ENCODE measurements around the gene ERVH48-1.
"Not testable (repeated sequence)": the region's sequence is repeated elsewhere in the genome, so short reads cannot be mapped to it uniquely, and the experiment has no call there.

ERVH48-1 gene

DNA sequence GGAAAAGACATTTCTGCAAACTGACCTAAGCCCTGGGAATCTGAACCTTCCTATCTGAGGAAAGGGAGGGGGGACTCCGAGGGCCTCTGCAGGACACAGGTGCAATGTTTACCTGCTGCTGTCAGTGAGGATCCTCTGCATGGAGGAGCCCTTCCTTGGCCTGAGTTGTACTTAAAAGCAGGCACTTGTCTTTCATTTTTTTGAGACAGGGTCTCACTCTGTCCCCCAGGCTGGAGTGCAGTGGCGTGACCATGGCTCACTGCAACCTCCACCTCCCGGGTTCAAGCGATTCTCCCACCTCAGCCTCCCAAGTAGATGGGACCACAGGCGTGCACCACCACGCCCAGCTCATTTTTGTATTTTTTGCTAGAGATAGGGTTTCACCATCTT lies 13.2 kb upstream of the ERVH48-1 start:
- not testable (repeated sequence) for DNase-seq

DNA sequence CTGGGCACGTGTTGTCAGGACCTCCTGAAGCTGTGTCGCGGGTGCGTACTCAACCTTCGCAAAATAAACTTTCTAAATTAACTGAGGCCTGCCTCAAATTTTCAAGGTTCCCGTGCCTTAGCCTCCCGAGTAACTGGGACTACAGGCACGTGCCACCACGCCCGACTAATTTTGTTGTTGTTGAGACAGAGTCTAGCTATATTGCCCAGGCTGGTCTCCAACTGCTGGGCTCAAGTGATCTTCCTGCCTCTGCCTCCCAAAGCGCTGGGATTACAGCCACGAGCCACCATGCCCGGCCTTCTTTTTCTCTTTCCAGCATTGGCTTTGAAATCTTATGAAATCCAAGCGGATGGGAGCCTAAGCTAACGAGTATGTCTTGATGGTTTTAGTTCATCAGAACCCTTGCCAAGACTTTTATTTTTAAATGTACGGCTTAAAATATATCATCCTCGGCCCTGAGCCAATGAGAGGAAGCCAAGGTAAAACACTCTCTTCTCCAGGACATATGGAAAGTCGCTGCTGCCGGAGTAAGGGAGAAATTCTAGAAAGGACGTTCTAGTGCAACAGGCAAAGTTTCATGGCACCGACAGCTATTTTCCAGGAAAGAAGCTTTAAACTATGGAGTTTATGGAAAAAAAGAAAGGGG lies 12.7 kb upstream of the ERVH48-1 start:
- no peak for DNase-seq

DNA sequence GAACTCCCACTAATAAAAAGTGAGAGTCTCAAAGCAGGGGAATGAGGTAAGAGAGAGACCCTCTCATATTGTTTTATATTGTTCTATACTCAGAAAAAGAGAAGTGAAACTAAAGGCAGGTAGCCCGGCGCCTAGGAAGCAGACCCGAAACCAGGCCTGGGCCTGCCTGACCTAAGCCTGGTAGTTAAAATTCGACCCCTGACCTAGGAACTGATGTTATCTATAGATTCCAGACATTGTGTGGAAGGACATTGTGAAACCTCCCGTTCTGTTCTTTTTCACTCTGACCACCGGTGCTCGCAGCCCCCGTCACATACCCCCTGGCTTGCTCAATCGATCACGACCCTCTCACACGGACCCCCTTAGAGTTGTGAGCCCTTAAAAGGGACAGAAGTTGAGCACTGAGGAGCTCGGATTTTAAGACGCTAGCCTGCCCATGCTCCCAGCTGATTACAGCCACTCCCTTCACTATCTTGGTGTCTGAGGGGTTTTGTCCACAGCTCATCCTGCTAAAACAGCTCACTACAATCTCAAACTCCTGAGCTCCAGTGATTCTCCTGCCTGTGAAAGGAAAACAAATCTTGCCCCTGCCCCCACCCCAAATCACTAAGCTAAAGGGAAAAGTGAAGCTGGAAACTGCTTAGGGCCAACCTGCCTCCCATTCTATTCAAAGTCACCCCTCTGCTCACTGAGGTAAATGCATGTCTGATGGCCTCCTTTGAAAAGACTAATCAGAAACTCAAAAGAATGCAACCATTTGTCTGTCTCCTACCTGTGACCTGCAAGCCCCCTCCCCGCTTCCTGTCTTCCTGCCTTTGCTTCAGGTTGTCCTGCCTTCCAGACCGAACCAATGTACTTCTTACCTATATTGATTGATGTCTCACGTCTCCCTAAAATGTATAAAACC lies 11.9 kb upstream of the ERVH48-1 start:
- not testable (repeated sequence) for DNase-seq

DNA sequence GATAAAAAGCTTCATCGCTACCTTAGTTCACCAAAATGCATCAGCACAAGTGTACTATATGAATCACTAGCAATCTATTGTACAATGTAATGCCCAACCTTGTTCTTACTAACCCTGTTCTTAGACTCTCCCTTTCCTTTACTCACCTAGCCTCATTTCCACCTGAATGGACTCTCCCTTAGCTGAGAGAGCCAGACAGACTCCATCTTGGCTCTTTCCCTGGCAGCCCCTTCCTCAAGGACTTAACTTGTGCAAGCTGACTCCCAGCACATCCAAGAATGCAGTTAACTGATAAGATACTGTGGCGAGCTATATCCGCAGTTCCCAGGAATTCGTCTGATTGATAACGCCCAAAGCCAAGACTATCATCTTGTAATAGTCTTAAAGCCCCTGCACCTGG lies 10.9 kb upstream of the ERVH48-1 start:
- not testable (repeated sequence) for DNase-seq

DNA sequence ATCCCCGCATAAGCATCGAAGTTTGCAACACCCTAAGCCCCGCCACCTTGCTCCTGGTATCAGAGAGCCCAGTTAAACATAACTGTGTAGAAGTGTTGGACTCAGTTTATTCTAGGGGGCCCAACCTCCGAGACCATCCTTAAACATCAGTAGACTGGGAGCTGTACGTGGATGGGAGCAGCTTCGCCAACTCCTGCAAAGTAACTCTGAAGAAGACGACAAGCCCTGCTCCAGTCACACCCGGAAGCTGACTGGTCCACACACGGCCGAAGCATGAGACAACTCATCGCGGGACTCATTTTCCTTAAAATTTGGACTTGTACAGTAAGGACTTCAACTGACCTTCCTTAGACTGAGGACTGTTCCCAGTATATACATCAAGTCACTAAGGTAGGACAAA lies 8.5 kb upstream of the ERVH48-1 start:
- not testable (repeated sequence) for DNase-seq

DNA sequence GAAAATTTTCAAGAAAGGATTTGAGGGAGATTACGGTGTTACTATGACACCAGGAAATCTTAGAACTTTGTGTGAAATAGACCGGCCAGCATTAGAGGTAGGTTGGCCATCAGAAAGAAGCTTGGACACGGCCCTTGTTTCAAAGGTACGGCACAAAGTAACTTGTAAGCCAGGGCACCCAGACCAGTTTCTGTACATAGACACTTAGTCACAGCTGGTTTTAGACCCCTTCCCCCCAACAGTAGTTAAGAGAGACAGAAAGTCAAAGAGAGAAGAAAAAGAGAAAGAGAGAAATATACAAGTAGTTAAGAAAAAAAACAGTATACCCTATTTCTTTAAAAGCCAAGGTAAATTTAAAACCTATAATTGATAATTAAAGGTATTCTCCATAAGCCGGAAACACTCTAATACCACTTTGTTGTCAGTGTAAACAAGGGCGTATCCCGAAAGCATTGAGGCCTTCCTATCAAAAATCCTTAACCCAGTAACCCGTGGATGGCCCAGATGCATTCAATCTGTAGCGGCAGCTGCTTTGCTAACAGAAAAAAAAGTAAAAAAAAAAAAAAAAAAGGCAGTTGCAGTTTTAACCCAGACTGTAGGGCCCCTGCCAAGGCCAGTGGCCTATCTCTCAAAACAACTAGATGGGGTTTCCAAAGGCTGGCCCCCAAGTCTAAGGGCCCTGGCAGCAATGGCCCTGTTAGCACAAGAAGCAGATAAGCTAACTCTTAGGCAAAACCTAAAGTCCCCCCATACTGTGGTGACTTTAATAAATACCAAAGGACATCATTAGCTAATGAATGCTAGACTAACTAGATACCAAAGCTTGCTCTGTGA lies 7.9 kb upstream of the ERVH48-1 start:
- not testable (repeated sequence) for DNase-seq

DNA sequence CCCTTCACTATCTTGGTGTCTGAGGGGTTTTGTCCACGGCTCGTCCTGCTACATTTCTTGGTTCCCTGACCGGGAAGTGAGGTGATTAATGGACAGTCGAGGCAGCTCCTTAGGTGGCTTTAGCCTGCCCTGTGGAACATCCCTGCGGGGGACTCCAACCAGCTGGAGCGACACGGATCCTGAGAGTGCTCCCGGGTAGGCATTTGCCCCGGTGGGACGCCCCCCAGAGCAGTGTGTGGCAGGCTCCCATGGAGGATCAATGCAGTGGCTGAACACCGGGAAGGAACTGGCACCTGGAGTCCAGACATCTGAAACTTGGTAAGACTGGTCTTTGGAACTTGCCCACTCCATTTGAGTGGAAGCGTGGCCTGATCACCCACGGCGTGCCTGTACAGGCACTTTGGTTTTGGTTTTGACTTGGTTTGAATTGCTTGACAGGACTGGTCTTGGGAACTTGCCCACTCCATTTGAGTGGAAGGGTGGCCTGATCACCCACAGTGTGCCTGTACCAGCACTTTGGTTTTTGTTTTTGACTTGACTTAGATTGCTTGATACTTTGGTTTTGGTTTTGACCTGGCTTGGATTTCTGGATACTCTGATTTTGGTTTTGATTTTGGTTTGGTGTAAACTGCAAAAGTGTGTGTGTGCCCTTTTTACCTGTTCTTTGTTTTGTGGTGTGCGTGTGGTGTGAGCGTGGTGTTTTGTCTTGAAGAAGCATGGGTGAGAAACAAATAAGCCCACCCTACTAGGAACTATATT lies 7.1 kb upstream of the ERVH48-1 start:
- DNase-seq, result not testable (repeated sequence)

DNA sequence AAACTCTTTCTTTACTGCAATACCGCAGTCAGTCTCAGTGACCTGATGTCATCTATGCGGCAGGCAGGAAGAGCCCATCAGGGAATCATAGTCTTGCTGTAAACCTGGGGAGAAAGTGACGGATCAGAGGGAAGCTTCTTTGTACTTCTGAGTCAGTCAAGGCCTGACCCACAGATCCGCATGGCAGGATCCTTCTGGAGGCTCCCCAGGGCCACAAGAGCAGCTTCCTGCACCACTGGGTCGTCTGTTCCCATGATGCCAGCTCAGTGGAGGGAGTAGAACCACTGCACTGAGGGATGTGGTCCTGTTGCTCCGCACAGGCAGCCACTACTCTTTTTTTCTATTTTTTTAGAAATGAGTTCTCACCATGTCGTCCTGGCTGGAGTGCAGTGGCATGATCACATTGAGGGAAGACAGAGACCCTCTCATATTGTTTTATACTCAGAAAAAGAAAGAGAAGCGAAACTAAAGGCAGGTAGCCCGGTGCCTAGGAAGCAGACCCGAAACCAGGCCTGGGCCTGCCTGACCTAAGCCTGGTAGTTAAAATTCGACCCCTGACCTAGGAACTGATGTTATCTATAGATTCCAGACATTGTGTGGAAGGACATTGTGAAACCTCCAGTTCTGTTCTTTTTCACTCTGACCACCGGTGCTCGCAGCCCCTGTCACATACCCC lies 6.3 kb upstream of the ERVH48-1 start:
- DNase-seq, result no peak

DNA sequence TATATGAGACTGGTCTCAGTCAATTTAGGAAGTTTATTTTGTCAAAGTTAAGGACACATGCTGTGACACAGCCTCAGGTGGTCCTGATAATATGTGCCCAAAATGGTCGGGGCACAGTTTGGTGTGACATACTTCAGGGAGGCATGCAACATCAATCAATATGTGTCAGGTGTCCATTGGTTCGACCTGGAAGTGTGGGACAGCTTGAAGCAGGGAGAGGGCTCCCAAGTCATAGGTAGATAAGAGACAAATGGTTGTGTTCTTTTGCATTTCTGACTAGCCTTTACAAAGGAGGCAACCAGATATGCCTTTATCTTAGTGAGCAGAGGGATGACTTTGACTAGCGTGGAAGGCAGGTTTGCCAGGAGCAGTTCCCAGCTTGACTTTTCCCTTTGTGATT lies 4.5 kb upstream of the ERVH48-1 start:
- no peak for DNase-seq

DNA sequence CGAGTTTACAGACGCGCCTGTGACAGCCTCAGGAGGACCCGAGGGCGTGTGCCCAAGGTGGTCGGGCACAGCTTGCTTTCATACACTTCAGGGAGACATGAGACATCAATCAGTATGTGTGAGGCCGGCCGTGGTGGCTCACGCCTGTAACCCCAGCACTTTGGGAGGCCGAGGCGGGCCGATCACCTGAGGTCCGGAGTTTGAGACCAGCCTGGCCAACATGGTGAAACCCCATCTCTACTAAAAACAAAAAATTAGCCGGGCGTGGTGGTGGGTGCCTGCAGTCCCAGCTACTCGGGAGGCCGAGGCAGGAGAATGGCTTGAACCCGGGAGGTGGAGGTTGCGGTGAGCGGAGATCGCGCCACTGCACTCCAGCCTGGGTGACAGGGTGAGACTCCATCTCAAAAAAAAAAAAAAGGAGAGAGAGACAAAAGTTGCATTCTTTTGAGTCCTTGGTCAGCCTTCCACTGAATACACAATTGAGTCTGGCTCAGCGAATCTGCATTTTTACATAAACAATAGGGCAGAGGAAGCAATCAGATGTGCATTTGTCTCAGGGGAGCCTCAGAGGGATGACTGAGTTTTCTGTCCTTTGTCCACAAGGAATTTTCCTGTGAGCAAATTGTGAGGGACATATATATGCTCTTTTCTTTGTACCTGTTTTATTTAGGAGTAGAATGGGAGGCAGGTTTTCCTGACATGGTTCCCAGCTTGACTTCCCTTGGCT lies 2.2 kb upstream of the ERVH48-1 start:
- not testable (repeated sequence) for DNase-seq

DNA sequence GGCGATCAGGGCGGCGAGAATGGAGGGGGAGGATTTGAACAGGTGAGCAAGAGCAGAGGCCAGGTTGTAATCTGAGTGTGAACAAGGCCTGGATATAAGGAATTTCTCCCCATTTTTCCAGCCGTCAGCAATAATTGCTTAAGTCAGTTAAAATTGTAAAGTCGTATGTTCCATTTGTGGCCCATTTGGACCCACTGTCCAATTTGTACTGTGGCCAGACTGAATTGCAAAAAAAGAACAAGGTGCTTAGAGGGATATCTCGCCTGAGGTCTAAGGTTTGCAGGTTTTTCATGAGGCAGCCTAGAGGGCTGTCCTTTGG lies 1.0 kb downstream of the ERVH48-1 start:
- DNase-seq, result no peak

DNA sequence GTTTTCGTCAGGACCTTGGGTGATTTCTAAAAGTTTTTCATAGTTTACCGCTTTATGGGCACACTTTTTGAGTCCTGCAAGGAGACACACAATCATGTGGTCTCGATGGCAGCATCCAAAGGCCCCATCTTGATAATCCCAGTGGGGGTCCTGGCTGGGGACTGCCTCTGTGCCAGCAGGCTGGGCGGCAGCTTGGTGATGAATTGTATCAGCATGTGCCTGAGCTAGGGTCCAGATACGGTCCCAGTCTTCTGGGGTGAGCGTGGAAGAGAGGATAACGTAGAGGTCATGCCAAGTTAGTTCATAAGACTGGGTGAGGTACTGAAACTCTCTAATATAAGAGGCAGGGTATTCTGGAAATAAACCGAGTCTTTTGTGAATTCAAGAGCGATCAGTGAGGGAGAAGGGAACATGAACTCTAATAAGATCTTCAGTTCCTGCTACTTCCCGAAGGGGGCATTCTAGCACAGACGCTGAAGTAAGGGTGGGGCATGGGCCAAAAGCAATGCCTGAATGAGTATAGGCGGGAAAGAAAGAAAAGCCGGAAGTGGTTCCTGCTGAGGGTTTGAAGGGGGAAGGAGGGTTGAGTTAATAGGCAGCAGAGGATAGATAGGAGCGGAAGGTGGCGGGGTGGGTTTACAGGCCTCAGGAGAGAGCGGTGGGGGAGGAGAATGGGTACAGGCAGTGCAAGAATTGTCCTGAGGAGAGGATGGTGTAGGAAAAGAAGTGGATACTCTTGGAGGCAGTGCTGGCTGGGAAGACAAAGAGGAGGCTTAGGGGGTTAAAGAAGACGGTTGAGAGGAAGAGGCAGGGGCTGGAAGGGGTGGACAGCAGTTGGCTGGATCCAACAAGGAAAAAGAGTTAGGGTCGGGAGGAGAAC lies 1.6 kb downstream of the ERVH48-1 start:
- DNase-seq, result peak; percentile 81

DNA sequence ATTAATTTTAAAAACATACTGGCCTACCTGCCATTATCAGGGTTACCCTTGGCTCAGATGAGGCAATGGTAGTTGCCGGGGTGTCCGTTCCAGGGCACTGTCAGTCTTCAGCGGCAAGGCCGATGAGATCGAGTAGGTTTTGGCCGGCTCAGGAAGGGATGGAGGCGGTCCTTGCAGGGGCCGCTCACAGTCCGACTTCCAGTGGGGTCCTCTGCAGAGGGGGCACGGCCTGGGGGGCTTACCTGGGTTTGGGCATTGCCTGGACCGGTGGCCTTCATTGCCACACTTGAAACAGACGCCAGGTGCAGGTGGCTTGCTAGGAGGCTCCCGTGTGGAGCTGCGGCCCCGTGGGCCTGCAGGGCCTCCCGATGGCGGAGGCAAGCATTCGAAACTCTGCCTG lies 2.5 kb downstream of the ERVH48-1 start:
- DNase-seq, result no peak

DNA sequence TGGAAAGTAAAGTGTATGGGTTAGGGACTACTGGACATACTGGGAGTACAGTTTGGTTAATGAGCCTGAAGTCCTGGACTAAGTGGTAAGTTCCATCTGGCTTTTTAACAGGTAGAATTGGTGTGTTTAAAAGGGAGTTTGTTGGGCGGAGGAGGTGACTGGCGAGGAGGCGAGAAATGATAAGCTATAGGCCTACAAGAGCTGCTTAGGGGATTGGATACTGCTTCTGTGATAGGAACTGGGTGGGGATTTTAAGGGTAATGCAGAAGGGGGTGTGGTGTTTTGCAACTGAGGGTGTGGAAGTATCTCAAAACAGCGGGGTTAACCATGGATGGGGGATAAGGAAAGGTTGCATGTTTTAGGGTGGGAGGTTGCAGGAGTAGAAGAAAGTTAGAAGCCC lies 3.5 kb downstream of the ERVH48-1 start:
- no peak for DNase-seq

DNA sequence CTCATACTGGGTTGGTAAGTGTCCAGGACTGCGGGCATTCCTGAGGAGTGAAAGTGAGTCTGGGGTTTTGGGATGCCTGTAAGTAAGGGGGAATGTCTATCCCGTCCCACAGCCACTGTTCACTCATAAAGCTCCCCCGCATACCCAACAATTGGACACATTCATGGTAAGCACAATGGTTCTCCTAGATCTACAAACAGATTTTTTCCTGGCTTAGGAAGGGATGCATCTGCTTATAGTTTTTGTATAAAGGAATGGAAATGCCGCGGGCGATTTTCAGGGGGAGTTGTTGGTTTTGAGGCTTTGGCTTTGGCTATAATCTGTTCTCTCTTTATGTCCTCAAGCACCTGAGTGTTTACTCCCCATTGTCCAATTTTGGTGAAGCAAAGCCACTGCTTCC lies 7.1 kb downstream of the ERVH48-1 start:
- no peak for DNase-seq

DNA sequence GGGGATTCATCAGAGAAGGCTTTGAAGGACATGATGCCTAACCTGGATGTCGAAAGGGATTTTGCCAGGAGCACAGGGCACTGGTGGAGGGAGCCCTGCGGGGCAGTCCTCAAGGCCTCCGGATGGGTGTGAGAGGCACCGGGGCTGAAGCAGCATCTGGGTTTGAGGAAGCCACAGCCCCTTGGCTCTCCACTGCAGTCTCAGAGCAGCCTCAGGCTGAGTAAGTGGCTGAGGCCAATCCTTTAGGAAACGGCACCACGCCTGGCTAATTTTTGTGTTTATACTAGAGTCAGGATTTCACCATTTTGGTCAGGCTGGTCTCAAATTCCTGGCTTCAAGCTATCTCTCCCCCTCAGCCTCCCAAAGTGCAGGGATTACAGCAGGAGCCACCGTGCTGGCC lies 12.0 kb downstream of the ERVH48-1 start:
- no peak for DNase-seq

DNA sequence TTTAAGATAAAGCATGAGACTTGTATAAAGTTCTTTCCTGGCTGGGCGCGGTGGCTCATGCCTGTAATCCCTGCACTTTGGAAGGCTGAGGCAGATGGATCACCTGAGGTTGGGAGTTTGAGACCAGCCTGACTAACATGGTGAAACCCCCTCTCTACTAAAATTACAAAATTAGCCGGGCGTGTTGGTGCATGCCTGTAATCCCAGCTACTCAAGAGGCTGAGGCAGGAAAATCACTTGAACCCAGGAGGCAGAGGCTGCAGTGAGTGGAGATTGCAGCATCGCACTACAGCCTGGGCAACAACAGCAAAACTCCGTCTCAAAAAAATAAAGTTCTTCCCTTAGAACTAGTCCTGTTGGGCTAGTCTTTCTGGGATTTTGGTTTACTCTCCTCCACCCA lies 13.5 kb downstream of the ERVH48-1 start:
- DNase-seq, result not testable (repeated sequence)

DNA sequence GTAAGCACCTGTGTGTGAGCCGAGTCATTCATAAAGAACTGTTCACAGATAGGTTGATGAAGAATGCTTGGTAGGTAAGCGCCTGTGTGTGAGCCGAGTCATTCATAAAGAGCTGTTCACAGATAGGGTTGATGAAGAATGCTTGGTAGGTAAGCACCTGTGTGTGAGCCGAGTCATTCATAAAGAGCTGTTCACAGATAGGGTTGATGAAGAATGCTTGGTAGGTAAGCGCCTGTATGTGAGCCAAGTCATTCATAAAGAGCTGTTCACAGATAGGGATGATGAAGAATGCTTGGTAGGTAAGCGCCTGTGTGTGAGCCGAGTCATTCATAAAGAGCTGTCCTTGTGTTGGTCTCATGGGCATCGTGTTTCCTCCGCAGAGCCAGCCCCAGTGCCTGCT lies 16.9 kb downstream of the ERVH48-1 start:
- DNase-seq, result not testable (repeated sequence)

DNA sequence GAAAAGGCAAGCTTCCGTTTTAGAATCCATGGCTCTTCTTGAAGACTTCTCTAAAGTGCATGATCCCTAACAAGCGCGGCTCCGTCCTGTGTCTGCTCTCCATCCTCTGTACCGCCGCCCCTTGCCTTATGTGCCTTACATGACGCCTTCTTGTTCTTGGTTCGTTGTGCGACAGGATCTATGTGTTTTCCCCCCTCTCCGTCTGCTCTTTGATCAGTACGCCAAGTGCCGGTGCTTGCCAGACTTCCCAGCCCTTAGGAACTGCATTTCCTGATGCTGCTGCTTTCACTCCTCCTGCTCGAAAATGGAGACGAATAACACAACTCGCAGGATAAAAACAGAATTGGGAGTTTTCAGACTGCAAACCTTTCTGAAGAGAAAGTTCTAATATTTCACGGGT lies 19.2 kb downstream of the ERVH48-1 start:
- DNase-seq, result no peak

DNA sequence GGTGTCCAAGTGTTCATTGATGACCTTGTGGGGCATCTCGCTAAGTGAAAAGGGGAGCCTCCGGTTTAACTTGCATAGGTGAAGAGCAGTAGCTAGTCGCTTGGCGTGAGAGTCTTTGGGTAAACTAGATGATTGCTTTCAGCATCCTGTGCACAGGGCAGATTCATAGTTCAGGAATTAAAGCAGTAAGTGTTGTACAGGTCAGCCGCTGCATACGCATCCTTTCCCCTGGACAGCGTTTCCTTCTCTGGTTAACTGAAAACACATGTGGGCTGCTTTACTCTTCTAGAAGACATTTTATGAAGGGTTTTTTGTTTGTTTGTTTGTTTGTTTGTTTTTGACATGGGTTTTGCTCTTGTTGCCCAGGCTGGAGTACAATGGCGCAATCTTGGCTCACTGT lies 20.2 kb downstream of the ERVH48-1 start:
- DNase-seq, result no peak

DNA sequence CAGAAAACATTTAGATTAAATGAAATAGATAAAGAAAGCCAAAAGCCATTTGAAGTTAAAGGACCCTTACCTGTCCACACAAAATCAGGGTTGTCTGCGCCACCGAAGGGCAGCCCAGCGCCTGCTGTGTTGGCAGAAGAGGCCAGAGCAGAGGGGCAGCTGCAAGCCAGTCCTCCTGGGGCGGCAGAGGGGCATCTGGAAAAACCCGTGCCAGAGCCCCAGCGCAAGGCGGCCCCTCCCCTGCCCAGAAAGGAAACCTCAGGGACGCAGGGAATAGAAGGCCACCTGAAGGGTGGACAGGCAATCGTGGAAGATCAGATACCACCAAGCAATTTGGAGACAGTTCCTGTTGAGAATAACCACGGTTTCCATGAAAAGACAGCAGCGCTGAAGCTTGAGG lies 21.6 kb downstream of the ERVH48-1 start:
- no peak for DNase-seq

All from CD4-positive, alpha-beta T cell treated with Interleukin-21 for 1 hour (primary cell).